Endothelial cell of umbilical vein (primary cell): Measurements from ENCODE around the gene SLC12A7.

Experiments
- EZH2 ChIP-seq: IDR thresholded peaks from 2 replicates; pipeline ENCODE4 v1.6.1; 2012; ENCODE audit warnings: borderline replicate concordance, low read depth, mild to moderate bottlenecking, moderate library complexity, low read length, inconsistent platforms; ENCODE audit not compliant: severe bottlenecking
- FOS ChIP-seq: IDR thresholded peaks from 2 replicates; pipeline ENCODE4 v1.6.1; 2011; ENCODE audit warnings: mild to moderate bottlenecking, low read length, moderate library complexity, borderline replicate concordance; ENCODE audit not compliant: insufficient read depth
- GATA2 ChIP-seq: IDR thresholded peaks from 2 replicates; pipeline ENCODE4 v1.7.0; 2011; ENCODE audit warnings: low read depth, mild to moderate bottlenecking, moderate library complexity, mixed read lengths, low read length; ENCODE audit not compliant: insufficient read length, insufficient read depth
- MAX ChIP-seq: IDR thresholded peaks from 2 replicates; pipeline ENCODE4 v1.6.1; 2011; ENCODE audit not compliant: insufficient read depth, insufficient read length
- MYC ChIP-seq: IDR thresholded peaks from one replicate; pipeline ENCODE4 v1.6.1; 2011; ENCODE audit warnings: mild to moderate bottlenecking, low read depth, low read length
- POLR2A ChIP-seq: IDR thresholded peaks from 2 replicates; pipeline ENCODE4 v1.6.1; 2012; ENCODE audit warnings: low read depth, mild to moderate bottlenecking, control low read depth, low read length
- POLR2AphosphoS5 ChIP-seq: IDR thresholded peaks from 2 replicates; pipeline ENCODE4 v1.6.1; 2012; ENCODE audit warnings: low read depth, mild to moderate bottlenecking, control low read depth, low read length, moderate library complexity; ENCODE audit not compliant: insufficient read depth
- TF ChIP-seq, protein P1 (sequence below), 2 donors: IDR thresholded peaks; 1 replicate in 1 of 2; 2 replicates in 1 of 2; pipeline ENCODE4 v1.5.1; 2011; ENCODE audit warnings: low read length in 2 of 2, mild to moderate bottlenecking in 2 of 2, moderate library complexity in 2 of 2, control low read depth in 1 of 2, inconsistent platforms in 1 of 2, low read depth in 1 of 2; ENCODE audit not compliant: insufficient read depth in 1 of 2; ENCODE audit errors: extremely low read depth in 1 of 2

DNA sequence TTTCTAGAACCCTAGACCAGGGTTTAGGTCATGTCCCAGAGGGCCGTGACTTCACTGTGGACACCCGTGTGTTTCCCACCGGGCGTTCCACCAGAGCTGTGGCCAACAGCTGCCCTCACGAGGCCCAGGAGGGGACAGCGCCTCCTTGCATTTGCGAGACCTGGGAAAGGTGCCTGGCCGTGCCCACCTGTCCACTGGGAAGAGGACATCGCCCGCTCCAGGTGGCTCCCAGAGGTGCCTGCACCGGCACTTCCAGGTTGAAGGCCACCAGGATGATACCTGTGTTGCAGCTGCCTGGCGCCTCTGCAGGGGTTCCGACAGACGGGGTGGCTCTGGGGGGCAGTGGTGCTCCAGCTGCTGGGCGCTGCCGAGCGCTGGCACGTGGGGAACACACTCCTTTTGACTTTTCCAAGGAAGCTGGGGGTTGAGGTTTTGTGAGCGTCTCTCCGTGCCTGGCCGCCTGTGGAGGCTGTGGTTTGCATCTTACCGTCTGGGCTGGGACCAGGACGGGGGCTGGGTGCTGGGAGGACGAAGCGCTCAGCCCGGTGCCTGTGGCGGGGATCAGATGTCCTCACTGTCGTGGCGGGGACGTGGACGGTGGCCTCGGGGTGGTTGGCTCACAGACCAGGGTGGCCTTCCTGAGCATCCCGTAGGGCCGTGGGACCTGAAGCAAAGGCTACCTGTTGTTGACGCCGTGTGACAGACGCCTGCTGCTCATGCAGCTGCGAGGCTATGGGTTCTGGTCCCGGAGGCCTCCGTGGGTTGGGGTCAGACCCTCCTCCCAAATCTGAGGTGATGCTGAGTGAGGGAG lies 84.0 kb downstream of the SLC12A7 start:
- TF ChIP-seq, protein P1, sequence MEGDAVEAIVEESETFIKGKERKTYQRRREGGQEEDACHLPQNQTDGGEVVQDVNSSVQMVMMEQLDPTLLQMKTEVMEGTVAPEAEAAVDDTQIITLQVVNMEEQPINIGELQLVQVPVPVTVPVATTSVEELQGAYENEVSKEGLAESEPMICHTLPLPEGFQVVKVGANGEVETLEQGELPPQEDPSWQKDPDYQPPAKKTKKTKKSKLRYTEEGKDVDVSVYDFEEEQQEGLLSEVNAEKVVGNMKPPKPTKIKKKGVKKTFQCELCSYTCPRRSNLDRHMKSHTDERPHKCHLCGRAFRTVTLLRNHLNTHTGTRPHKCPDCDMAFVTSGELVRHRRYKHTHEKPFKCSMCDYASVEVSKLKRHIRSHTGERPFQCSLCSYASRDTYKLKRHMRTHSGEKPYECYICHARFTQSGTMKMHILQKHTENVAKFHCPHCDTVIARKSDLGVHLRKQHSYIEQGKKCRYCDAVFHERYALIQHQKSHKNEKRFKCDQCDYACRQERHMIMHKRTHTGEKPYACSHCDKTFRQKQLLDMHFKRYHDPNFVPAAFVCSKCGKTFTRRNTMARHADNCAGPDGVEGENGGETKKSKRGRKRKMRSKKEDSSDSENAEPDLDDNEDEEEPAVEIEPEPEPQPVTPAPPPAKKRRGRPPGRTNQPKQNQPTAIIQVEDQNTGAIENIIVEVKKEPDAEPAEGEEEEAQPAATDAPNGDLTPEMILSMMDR (IDR thresholded peaks at IDR 0.05; ENCODE audit: extremely low read depth in 1 of 2, insufficient read depth in 1 of 2, low read depth in 1 of 2, low read length in 2 of 2), result no peak
- no peak for TF ChIP-seq POLR2AphosphoS5
- no peak for TF ChIP-seq POLR2A
- no peak for TF ChIP-seq MAX
- no peak for TF ChIP-seq EZH2
- TF ChIP-seq FOS, result no peak
- no peak for TF ChIP-seq MYC
- TF ChIP-seq GATA2, result no peak
